CD14-positive monocyte (primary cell): ENCODE results near the gene PEX10. TPM values are rescaled to one million over a fixed set of nuclear protein-coding genes. Genes with fewer than 3 reads are reported as not detected.

ENCODE experiments used
- DNase-seq, 3 donors: peaks; one replicate each; pipeline ENCODE4 v3.0.0-alpha.2; 2011 to 2022
- H2AFZ ChIP-seq: 2 replicates; pipeline ENCODE4 v1.6.0; 2012; ENCODE audit warnings: mild to moderate bottlenecking, low read depth, low read length, inconsistent platforms; ENCODE audit not compliant: insufficient read depth, poor library complexity, severe bottlenecking
- H3K27ac ChIP-seq, 2 donors: 1 replicate in 1 of 2; 2 replicates in 1 of 2; pipeline ENCODE4 v1.5.1; 2012 to 2013; ENCODE audit warnings: low read length in 2 of 2, control low read depth in 1 of 2, inconsistent platforms in 1 of 2, low read depth in 1 of 2, mild to moderate bottlenecking in 1 of 2
- H3K27me3 ChIP-seq, 2 donors: one replicate each; pipeline versions ENCODE4 v1.6.0 to v1.6.1; 2011 to 2013; ENCODE audit warnings: low read length in 2 of 2; ENCODE audit not compliant: control insufficient read depth in 2 of 2, insufficient read depth in 2 of 2
- H3K36me3 ChIP-seq, 2 donors: replicated peaks in 1 of 2; 1 replicate in 1 of 2; 2 replicates in 1 of 2; pipeline versions ENCODE4 v1.5.1 to v1.6.1; 2012 to 2013; ENCODE audit warnings: low read length in 2 of 2, control low read depth in 1 of 2, inconsistent platforms in 1 of 2, mild to moderate bottlenecking in 1 of 2; ENCODE audit not compliant: insufficient read depth in 2 of 2, control insufficient read depth in 1 of 2
- H3K4me1 ChIP-seq, 2 donors: 1 replicate in 1 of 2; 2 replicates in 1 of 2; pipeline versions ENCODE4 v1.5.1 to v1.6.1; 2012 to 2013; ENCODE audit warnings: low read length in 2 of 2, control low read depth in 1 of 2, inconsistent platforms in 1 of 2, mild to moderate bottlenecking in 1 of 2, moderate library complexity in 1 of 2; ENCODE audit not compliant: insufficient read depth in 2 of 2, control insufficient read depth in 1 of 2
- H3K4me2 ChIP-seq: replicated peaks from 2 replicates; pipeline ENCODE3; 2012; ENCODE audit warnings: low read length, moderate library complexity, mild to moderate bottlenecking; ENCODE audit not compliant: poor library complexity, severe bottlenecking; ENCODE audit errors: extremely low read depth
- H3K4me3 ChIP-seq, 3 experiments: fragments of 200-600 bp in 1 of 3; sonication (generic) in 1 of 3; replicated peaks in 1 of 3; 1 replicate in 2 of 3; 2 replicates in 1 of 3; pipeline ENCODE4 v1.5.1; 2011 to 2013; ENCODE audit warnings: low read length in 3 of 3, mild to moderate bottlenecking in 3 of 3, control low read depth in 2 of 3, low read depth in 2 of 3, inconsistent platforms in 1 of 3, moderate library complexity in 1 of 3
- H3K79me2 ChIP-seq: 2 replicates; pipeline ENCODE4 v1.6.0; 2012; ENCODE audit warnings: mild to moderate bottlenecking, control low read depth, inconsistent platforms, low read length, moderate library complexity; ENCODE audit not compliant: insufficient read depth
- H3K9ac ChIP-seq: 2 replicates; pipeline ENCODE4 v1.6.0; 2017; ENCODE audit warnings: low read length, mild to moderate bottlenecking; ENCODE audit not compliant: insufficient read depth, poor library complexity, severe bottlenecking
- H3K9me3 ChIP-seq, 2 donors: replicated peaks in 1 of 2; 1 replicate in 1 of 2; 2 replicates in 1 of 2; pipeline versions ENCODE4 v1.5.1 to v1.6.1; 2012 to 2013; ENCODE audit warnings: low read length in 2 of 2, control low read depth in 1 of 2; ENCODE audit not compliant: control insufficient read depth in 1 of 2, insufficient read depth in 1 of 2
- H4K20me1 ChIP-seq: 2 replicates; pipeline ENCODE4 v1.6.0; 2012; ENCODE audit warnings: mild to moderate bottlenecking, low read length, control low read depth, moderate library complexity; ENCODE audit not compliant: insufficient read depth
- H3K27ac Mint-ChIP-seq, 7 donors: one replicate each; pipeline ENCODE4 v1.8.0; 2020; ENCODE audit warnings: mild to moderate bottlenecking in 7 of 7, mixed read lengths in 7 of 7, moderate library complexity in 6 of 7, inconsistent platforms in 2 of 7
- H3K27me3 Mint-ChIP-seq, 3 donors: one replicate each; pipeline ENCODE4 v1.8.0; 2021 to 2022; ENCODE audit warnings: low read depth in 3 of 3, mild to moderate bottlenecking in 3 of 3, mixed read lengths in 3 of 3, moderate library complexity in 3 of 3, inconsistent platforms in 1 of 3
- H3K36me3 Mint-ChIP-seq, 2 donors: one replicate each; pipeline ENCODE4 v1.8.0; 2020; ENCODE audit warnings: mixed read lengths in 2 of 2, inconsistent platforms in 1 of 2, mild to moderate bottlenecking in 1 of 2
- H3K4me1 Mint-ChIP-seq: one replicate; pipeline ENCODE4 v1.8.0; 2020; ENCODE audit warnings: mild to moderate bottlenecking, mixed read lengths
- H3K4me3 Mint-ChIP-seq, 2 donors: one replicate each; pipeline ENCODE4 v1.8.0; 2020; ENCODE audit warnings: mild to moderate bottlenecking in 2 of 2, mixed read lengths in 2 of 2, moderate library complexity in 1 of 2
- H3K9me3 Mint-ChIP-seq, 7 donors: one replicate each; pipeline ENCODE4 v1.8.0; 2020 to 2022; ENCODE audit warnings: mixed read lengths in 7 of 7, mild to moderate bottlenecking in 6 of 7, moderate library complexity in 6 of 7, inconsistent platforms in 2 of 7
- CTCF ChIP-seq: fragments of 200-600 bp; IDR thresholded peaks from one replicate; pipeline ENCODE4 v1.8.0; 2022; ENCODE audit warnings: antibody characterized with exemption, mild to moderate bottlenecking
- WGBS: methylation state at CpG from one replicate; pipeline ENCODE4 v1.1.5; 2013; ENCODE audit warnings: missing lambda C conversion rate; ENCODE audit not compliant: insufficient coverage; 5-methylcytosine and 5-hydroxymethylcytosine counted together
- intact Hi-C, 2 donors: fragments of 100-400 bp; cut with micrococcal nuclease; formaldehyde crosslinking; loops; one replicate each; pipeline versions ENCODE4 v1.15.0 to v1.15.1; 2023
- polyA plus RNA-seq, 3 donors: library from polyadenylated mRNA; depleted of rRNA in 1 of 3; unstranded in 2 of 3; stranded (reverse) in 1 of 3; fragments of 300-500 nt in 2 of 3; fragments of >200 nt in 1 of 3; fragmentation: Illumina TruSeq in 2 of 3; gene quantifications; 1 replicate in 2 of 3; 2 replicates in 1 of 3; pipeline ENCODE4 v1.2.3, GENCODE V29; 2012 to 2021

Gene PEX10
- polyA plus RNA-seq, 3 donors, result 7.0 to 10.5 (median 8.2) TPM

DNA sequence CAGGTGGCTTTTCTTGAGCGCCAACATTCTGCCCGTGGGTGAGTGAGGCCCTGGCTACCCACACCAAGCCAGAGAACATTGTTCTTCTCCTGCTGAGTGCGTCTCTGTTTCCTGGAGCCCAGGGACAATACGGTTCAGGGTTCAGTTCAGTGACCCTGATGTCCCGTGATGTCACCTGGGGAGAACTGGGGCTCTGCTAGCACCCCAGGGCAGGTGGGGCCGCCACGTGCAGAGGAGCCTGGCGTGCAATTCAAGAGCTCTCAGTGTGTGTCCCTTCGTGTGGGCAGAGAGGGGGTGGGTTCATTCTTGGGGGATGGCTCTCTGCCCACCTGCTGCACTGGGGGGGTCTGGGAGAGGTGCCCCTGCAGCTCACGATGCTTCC lies 18.2 kb upstream of the PEX10 start:
- Histone ChIP-seq H3K4me2 (no peak overlapping the region), H3K9ac (no peak overlapping the region), H3K36me3 (no peaks in the 10 kb centered on the region), H3K27ac (no peak overlapping the region), H3K4me3 (no peak overlapping the region), H3K4me1 (no peaks in the 10 kb centered on the region), H4K20me1 (no peaks in the 10 kb centered on the region), H2AFZ (no peak overlapping the region), H3K9me3 (peaks cover 0 to 13% of the 10 kb centered on the region in 2 donors), H3K79me2 (no peaks in the 10 kb centered on the region), H3K27me3 (no peaks in the 10 kb centered on the region)
- Mint-ChIP-seq H3K36me3 (no peaks in the 10 kb centered on the region), H3K27me3 (peaks cover 5 to 16% (median 9%) of the 10 kb centered on the region in 3 donors), H3K9me3 (peaks cover 11 to 15% (median 13%) of the 10 kb centered on the region in 7 donors), H3K4me1 (no peaks in the 10 kb centered on the region), H3K4me3 (no peak overlapping the region), H3K27ac (no peak overlapping the region)
- intact Hi-C loops, result no loop called here
- DNase-seq, result no peak
- no peak for TF ChIP-seq CTCF
- 82% methylated on average over 9 of the region's 10 CpGs for WGBS

DNA sequence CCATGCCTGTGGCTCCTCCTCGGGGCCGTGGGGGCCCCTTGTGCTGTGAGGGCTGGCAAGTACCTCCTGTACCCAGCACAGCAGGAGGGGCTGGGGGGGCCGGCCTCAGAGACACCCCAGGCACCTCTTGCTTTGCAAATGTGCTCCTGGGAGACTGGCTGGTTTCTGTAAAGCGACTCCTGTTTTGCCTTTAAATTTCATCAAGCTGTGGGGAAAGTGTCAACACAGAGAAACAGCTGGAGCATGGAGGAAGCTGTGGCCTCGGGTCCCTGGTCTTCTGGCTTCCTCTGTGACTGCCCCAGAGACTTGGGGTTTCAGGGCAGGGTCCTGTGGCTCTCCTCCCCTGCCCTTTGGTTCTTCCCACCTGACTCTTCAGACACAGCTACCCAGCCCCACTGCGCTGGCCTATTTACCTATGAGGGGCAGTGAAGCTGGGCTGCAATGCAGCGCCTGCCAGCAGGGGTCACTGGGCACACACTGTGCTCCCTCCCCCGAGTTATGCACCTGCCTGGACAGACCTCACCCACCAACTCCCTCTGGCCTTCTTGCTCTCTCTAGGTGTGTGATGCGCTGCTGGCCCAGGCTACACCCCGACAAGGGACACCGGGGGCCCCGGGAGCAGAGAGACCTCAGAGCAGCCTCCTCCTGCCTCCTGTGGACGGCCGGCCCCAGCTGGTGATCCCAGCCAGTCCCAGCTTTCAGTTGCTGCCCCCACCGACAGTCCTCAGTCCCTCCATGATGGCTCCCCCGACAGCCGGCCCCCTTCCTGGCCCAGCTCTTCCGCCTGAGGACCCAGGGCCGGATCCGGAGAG lies 17.6 kb upstream of the PEX10 start:
- H3K27ac ChIP-seq, result no peak overlapping the region
- Mint-ChIP-seq H3K4me3 (no peak overlapping the region), H3K27me3 (peaks cover 6 to 17% (median 9%) of the 10 kb centered on the region in 3 donors), H3K27ac (no peak overlapping the region), H3K4me1 (no peaks in the 10 kb centered on the region), H3K36me3 (no peaks in the 10 kb centered on the region), H3K9me3 (peaks cover 11 to 15% (median 13%) of the 10 kb centered on the region in 7 donors)
- H3K27me3 ChIP-seq, result no peaks in the 10 kb centered on the region
- H3K9ac ChIP-seq, result no peak overlapping the region
- TF ChIP-seq CTCF, result peak; percentile 25
- no peaks in the 10 kb centered on the region for H3K79me2 ChIP-seq
- peaks cover 0 to 13% of the 10 kb centered on the region in 2 donors for H3K9me3 ChIP-seq
- no peak overlapping the region for H2AFZ ChIP-seq
- no peaks in the 10 kb centered on the region for H4K20me1 ChIP-seq
- H3K4me1 ChIP-seq, result no peaks in the 10 kb centered on the region
- no peaks in the 10 kb centered on the region for H3K36me3 ChIP-seq
- no peak for DNase-seq
- intact Hi-C loops, result no loop called here
- H3K4me3 ChIP-seq, result no peak overlapping the region
- WGBS, result 75% methylated on average over 18 of the region's 20 CpGs
- H3K4me2 ChIP-seq, result no peak overlapping the region
